ENCODE results near the gene VPS33A.

DNA sequence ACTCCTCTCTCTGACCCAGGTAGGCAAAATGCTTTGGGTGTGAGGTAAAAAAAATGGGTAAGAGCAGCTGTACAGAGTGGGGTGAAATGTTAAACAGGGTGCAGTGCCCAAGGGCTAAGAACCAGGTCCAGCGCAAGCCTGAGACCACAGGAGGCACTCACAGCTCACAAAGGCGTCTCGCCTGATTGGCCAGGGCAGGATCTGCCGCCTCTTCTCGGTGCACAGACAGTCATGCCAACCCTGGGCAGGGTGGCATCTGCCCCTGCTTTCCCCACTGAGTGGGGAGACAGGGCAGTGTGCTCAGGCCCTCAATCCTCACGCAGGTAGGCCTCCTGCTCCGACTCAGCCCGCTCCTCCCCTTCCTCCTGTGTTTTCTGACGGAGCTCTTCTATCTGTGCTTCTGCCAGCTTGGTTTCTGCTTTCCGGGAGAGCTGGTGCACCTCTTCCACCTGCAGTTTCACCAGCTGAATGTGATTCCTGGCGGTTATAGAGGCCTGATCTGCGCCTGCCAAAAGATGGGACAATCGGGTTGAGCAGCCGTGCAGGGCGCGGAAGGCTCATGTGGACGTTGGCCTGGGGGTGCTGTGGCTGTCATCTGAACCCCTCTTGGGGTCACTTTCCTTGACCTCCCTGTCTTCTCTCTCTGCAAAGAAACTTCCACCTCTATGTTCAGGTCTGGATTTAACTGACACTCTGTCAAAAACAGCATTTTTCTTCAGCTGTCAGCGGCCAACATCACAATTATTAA is 58.0 kb downstream of the VPS33A start:
- TF ChIP-seq BHLHE40 (IDR thresholded peaks at IDR 0.05; ENCODE audit: borderline replicate concordance in 1 of 2, low read depth in 2 of 2, low read length in 1 of 2) (no peak), EZH2 (IDR thresholded peaks at IDR 0.05; ENCODE audit: borderline replicate concordance, control insufficient read depth, low read depth, low read length) (no peak), KAT2A (conservative IDR thresholded peaks at IDR 0.05; ENCODE audit: control insufficient read depth, low read depth, low read length) (no peak), ZNF274 (IDR thresholded peaks at IDR 0.05; ENCODE audit: insufficient read depth, insufficient read length) (no peak), JUND (IDR thresholded peaks at IDR 0.05; ENCODE audit: low read depth, low read length) (no peak)
- TF ChIP-seq, protein P1, sequence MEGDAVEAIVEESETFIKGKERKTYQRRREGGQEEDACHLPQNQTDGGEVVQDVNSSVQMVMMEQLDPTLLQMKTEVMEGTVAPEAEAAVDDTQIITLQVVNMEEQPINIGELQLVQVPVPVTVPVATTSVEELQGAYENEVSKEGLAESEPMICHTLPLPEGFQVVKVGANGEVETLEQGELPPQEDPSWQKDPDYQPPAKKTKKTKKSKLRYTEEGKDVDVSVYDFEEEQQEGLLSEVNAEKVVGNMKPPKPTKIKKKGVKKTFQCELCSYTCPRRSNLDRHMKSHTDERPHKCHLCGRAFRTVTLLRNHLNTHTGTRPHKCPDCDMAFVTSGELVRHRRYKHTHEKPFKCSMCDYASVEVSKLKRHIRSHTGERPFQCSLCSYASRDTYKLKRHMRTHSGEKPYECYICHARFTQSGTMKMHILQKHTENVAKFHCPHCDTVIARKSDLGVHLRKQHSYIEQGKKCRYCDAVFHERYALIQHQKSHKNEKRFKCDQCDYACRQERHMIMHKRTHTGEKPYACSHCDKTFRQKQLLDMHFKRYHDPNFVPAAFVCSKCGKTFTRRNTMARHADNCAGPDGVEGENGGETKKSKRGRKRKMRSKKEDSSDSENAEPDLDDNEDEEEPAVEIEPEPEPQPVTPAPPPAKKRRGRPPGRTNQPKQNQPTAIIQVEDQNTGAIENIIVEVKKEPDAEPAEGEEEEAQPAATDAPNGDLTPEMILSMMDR (IDR thresholded peaks at IDR 0.05 in 2 of 3, conservative IDR thresholded peaks at IDR 0.05 in 1 of 3; ENCODE audit: control insufficient read depth in 2 of 3, extremely low read depth in 1 of 3, insufficient read depth in 1 of 3, low read depth in 3 of 3, low read length in 3 of 3): no peak
